Kidney (tissue), 14 donors: Measurements from ENCODE around the gene ALK. TPM values are rescaled to one million over a fixed set of nuclear protein-coding genes. Genes with fewer than 3 reads are reported as not detected.

Source experiments
- DNase-seq, 5 donors: peaks; one replicate each; pipeline ENCODE4 v3.0.0-alpha.2; 2013 to 2020
- FAIRE-seq: peaks from 2 replicates; lab custom pipeline; 2012; peaks lifted over from hg19 to GRCh38; lab: Jason Lieb, UNC
- H3K27ac ChIP-seq, 2 donors: one replicate each; pipeline ENCODE4 v1.7.0; 2013; ENCODE audit warnings: low read depth in 2 of 2, low read length in 2 of 2, inconsistent platforms in 1 of 2
- H3K27me3 ChIP-seq: one replicate; pipeline ENCODE4 v1.7.1; 2013; ENCODE audit warnings: low read length, inconsistent platforms; ENCODE audit not compliant: control insufficient read depth, insufficient read depth
- H3K36me3 ChIP-seq, 3 donors: one replicate each; pipeline versions ENCODE4 v1.7.0 to v1.7.1; 2013; ENCODE audit warnings: low read length in 3 of 3, control low read depth in 1 of 3, inconsistent platforms in 1 of 3; ENCODE audit not compliant: insufficient read depth in 3 of 3, control insufficient read depth in 2 of 3
- H3K4me1 ChIP-seq, 3 donors: one replicate each; pipeline versions ENCODE4 v1.7.0 to v1.7.1; 2013; ENCODE audit warnings: low read length in 3 of 3, inconsistent platforms in 1 of 3, low read depth in 1 of 3; ENCODE audit not compliant: control insufficient read depth in 2 of 3, insufficient read depth in 2 of 3
- H3K4me3 ChIP-seq, 3 donors: one replicate each; pipeline versions ENCODE4 v1.7.0 to v1.8.1; 2013; ENCODE audit warnings: low read length in 3 of 3, control low read depth in 1 of 3, inconsistent platforms in 1 of 3
- H3K9ac ChIP-seq, 3 donors: one replicate each; pipeline versions ENCODE4 v1.7.0 to v1.7.1; 2013; ENCODE audit warnings: low read length in 3 of 3, control low read depth in 1 of 3, inconsistent platforms in 1 of 3
- H3K9me3 ChIP-seq, 3 donors: one replicate each; pipeline versions ENCODE4 v1.7.0 to v1.7.1; 2013; ENCODE audit warnings: low read length in 3 of 3, control low read depth in 1 of 3, inconsistent platforms in 1 of 3; ENCODE audit not compliant: control insufficient read depth in 2 of 3, insufficient read depth in 1 of 3
- intact Hi-C: fragments of 100-400 bp; cut with DNase I; formaldehyde crosslinking; loops from one replicate; pipeline ENCODE4 v1.11.1; 2022
- polyA plus RNA-seq: library from polyadenylated mRNA; stranded (reverse); fragments of 350-450 nt; fragmentation: Illumina TruSeq; extraction: RNeasy Lipid Tissue Mini Kit (QIAGEN cat#74804); gene quantifications from one replicate; pipeline ENCODE4 v1.2.3, GENCODE V29; 2014; ENCODE audit warnings: low read depth, low replicate concordance; ENCODE audit not compliant: insufficient read depth
- total RNA-seq: library from RNA; stranded (reverse); fragmentation: NEBNext Ultra II Directional; extraction: Animal tissue kit (Norgen Biotek cat#: 25700); gene quantifications from one replicate; pipeline ENCODE4 v1.2.1, GENCODE V29; 2021
- TF ChIP-seq, protein P1 (sequence below): IDR thresholded peaks from 3 replicates; pipeline ENCODE4 v1.5.1; 2012; ENCODE audit warnings: mild to moderate bottlenecking, moderate library complexity, borderline replicate concordance; ENCODE audit not compliant: insufficient read depth; ENCODE audit errors: extremely low read depth
- donor health status: control.
- donor health status: control.
- donor health status: control.
- donor health status: control.
- donor health status: control.
- donor health status: DM: yes; HTN: yes; CAD: no.
- donor health status: Normal renal cell carcinoma (clear cell type).

The ALK gene
- total and polyA plus RNA-seq, 2 donors from 2014 or later: 0.13 TPM; not detected in 1

DNA sequence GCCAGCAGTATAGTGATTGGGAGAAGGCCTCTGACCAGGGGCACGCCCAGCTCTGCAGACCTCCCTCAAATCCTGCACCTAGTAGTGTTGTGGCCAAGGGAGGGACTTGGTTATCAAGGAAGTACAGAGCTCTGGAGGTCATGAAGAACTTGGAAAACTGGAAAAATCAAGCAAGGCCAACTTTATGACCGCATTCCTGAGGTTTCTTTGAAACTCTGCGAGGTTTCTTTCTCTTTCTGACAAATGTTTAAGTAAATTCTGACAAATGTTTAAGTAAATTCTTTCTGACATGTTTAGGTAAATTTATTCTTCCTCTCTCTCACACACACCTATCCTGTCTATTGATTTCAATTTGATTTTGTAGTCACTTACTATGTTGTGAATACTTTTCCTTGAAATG is 775.2 kb downstream of the ALK start:
- FAIRE-seq: no peak
- H3K36me3 ChIP-seq: peaks cover 0 to 10% (median 6%) of the 10 kb centered on the region in 3 donors
- H3K4me3 ChIP-seq: no peak overlapping the region
- no peak overlapping the region for H3K27ac ChIP-seq
- no peaks in the 10 kb centered on the region for H3K9me3 ChIP-seq
- intact Hi-C loops: no loop called here
- H3K4me1 ChIP-seq: no peaks in the 10 kb centered on the region
- peak in 1 of 5 donors; percentile 22 for DNase-seq
- no peaks in the 10 kb centered on the region for H3K27me3 ChIP-seq
- TF ChIP-seq, protein P1, sequence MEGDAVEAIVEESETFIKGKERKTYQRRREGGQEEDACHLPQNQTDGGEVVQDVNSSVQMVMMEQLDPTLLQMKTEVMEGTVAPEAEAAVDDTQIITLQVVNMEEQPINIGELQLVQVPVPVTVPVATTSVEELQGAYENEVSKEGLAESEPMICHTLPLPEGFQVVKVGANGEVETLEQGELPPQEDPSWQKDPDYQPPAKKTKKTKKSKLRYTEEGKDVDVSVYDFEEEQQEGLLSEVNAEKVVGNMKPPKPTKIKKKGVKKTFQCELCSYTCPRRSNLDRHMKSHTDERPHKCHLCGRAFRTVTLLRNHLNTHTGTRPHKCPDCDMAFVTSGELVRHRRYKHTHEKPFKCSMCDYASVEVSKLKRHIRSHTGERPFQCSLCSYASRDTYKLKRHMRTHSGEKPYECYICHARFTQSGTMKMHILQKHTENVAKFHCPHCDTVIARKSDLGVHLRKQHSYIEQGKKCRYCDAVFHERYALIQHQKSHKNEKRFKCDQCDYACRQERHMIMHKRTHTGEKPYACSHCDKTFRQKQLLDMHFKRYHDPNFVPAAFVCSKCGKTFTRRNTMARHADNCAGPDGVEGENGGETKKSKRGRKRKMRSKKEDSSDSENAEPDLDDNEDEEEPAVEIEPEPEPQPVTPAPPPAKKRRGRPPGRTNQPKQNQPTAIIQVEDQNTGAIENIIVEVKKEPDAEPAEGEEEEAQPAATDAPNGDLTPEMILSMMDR: no peak
- no peak overlapping the region for H3K9ac ChIP-seq

DNA sequence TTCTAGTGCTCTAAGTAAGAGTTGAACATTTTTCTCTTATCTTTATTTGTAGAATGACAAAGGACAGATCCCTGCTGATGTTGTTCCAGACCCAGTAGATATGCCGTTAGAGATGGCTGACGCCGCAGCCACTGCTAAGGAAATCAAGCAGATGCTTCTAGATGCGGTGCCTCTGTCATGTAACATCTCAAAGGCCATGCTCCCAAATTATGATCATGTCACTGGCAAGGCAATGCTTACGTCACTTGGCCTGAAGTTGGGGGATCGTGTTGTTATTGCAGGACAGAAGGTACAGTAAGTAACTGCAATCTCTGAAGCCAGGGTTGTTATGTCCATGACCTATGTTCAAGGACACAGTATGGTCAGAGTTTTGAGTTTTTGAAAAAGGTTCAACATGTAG is 777.7 kb downstream of the ALK start:
- H3K27me3 ChIP-seq: no peaks in the 10 kb centered on the region
- no peaks in the 10 kb centered on the region for H3K4me1 ChIP-seq
- H3K36me3 ChIP-seq: peaks cover 0 to 6% (median 6%) of the 10 kb centered on the region in 3 donors
- FAIRE-seq (no peak), DNase-seq (no peak)
- no peak overlapping the region for H3K27ac ChIP-seq
- H3K9ac ChIP-seq: no peak overlapping the region
- no peak overlapping the region for H3K4me3 ChIP-seq
- TF ChIP-seq, protein P1: no peak
- intact Hi-C loops: no loop called here
- peaks cover 0 to 3% (median 0%) of the 10 kb centered on the region in 3 donors for H3K9me3 ChIP-seq

Other genes with a start within 250 kb of the ALK start
- 109 TPM for gene YPEL5, start 225.4 kb upstream of the ALK start, total RNA-seq
- 102 TPM for gene YPEL5, start 225.4 kb upstream of the ALK start, polyA plus RNA-seq